ENCODE measurements around the gene ZNF594.
"Not testable (repeated sequence)": the region's sequence is repeated elsewhere in the genome, so short reads cannot be mapped to it uniquely, and the experiment has no call there.

ZNF594 gene

DNA sequence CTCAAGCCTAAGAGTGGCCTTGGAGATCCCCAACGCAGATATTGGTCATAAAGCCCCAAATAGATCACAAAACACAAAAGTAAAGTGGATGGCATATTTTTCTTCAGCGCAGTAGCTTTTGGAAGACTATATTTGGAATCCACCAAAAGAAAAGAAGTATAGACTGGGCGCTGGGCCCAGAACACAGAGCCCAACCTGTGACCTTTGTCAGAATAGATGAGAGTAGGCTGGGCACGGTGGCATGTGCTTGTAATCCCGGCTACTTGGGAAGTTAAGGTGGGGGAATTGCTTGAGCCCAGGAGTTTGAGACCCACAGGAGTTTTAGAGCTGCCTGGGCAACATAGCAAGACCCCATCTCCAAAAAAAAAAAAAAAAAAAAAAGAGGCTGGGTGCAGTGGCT lies 28.4 kb upstream of the ZNF594 start:
- no peaks in the 10 kb centered on the region for H3K36me3 ChIP-seq (ENCODE audit: control insufficient read depth, insufficient read depth, low read length)
- H3K4me3 ChIP-seq (ENCODE audit: low read length): no peak overlapping the region
- no peak overlapping the region for H3K9ac ChIP-seq (ENCODE audit: low read length)
- no peaks in the 10 kb centered on the region for H3K4me1 ChIP-seq (ENCODE audit: control insufficient read depth, insufficient read depth, low read length)
- H3K9me3 ChIP-seq (ENCODE audit: control insufficient read depth, low read length): no peaks in the 10 kb centered on the region
- H3K27me3 ChIP-seq (ENCODE audit: control insufficient read depth, insufficient read depth, low read length): no peaks in the 10 kb centered on the region

DNA sequence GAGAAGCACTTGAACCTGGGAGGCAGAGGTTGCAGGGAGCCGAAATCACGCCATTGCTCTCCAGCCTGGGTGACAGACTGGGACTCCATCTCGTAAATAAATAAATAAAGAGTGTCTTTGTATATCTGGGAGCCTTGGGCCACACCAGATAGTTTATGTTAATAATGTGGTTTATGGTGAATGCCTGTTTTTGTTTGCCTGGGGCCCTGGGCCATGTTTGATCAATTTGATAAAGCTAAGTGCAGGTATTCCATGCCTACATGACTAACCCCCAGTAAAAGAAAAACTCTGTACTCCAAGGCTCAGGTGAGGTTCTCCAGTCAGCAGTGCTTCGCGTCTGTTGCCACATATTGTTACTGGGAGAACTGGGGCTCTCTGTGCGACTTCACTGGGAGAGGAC lies 27.9 kb upstream of the ZNF594 start:
- no peaks in the 10 kb centered on the region for H3K27me3 ChIP-seq (ENCODE audit: control insufficient read depth, insufficient read depth, low read length)
- no peak overlapping the region for H3K9ac ChIP-seq (ENCODE audit: low read length)
- no peak overlapping the region for H3K4me3 ChIP-seq (ENCODE audit: low read length)
- no peaks in the 10 kb centered on the region for H3K4me1 ChIP-seq (ENCODE audit: control insufficient read depth, insufficient read depth, low read length)
- H3K36me3 ChIP-seq (ENCODE audit: control insufficient read depth, insufficient read depth, low read length): no peaks in the 10 kb centered on the region
- no peaks in the 10 kb centered on the region for H3K9me3 ChIP-seq (ENCODE audit: control insufficient read depth, low read length)

DNA sequence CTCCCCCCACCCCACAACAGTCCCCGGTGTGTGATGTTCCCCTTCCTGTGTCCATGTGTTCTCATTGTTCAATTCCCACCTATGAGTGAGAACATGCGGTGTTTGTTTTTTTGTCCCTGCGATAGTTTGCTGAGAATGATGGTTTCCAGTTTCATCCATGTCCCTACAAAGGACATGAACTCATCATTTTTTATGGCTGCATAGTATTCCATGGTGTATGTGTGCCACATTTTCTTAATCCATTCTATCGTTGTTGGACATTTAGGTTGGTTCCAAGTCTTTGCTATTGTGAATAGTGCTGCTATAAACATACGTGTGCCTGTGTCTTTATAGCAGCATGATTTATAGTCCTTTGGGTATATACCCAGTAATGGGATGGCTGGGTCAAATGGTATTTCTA lies 25.9 kb upstream of the ZNF594 start:
- not testable (repeated sequence) for H3K36me3 ChIP-seq (ENCODE audit: control insufficient read depth, insufficient read depth, low read length); H3K4me3 ChIP-seq (ENCODE audit: low read length); H3K4me1 ChIP-seq (ENCODE audit: control insufficient read depth, insufficient read depth, low read length)

DNA sequence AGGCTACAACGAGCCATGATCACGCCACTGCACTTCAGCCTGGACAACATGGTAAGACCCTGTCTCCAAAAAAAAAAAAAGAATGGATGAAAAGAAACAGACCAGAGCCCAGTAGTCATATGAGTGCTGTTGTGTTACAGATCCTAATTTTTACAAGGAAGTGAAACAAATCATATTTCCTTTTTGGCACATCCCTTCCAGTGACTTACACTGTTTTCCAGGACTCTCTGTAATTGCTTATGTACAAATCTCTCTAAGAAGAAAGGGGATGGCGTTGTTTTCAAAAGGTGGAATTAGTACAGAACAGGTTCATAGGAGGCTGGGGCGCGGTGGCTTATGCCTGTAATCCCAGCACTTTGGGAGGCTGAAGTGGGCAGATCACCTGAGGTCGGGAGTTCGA lies 19.8 kb upstream of the ZNF594 start:
- Histone ChIP-seq H3K4me1 (ENCODE audit: control insufficient read depth, insufficient read depth, low read length) (no peaks in the 10 kb centered on the region), H3K9me3 (ENCODE audit: control insufficient read depth, low read length) (no peaks in the 10 kb centered on the region), H3K9ac (ENCODE audit: low read length) (no peak overlapping the region), H3K27me3 (ENCODE audit: control insufficient read depth, insufficient read depth, low read length) (no peaks in the 10 kb centered on the region), H3K36me3 (ENCODE audit: control insufficient read depth, insufficient read depth, low read length) (no peaks in the 10 kb centered on the region), H3K4me3 (ENCODE audit: low read length) (no peak overlapping the region)

More for the DNA sequence above, 25.9 kb upstream of the ZNF594 start:
- not testable (repeated sequence) for H3K27me3 ChIP-seq (ENCODE audit: control insufficient read depth, insufficient read depth, low read length); H3K9ac ChIP-seq (ENCODE audit: low read length); H3K9me3 ChIP-seq (ENCODE audit: control insufficient read depth, low read length)

DNA sequence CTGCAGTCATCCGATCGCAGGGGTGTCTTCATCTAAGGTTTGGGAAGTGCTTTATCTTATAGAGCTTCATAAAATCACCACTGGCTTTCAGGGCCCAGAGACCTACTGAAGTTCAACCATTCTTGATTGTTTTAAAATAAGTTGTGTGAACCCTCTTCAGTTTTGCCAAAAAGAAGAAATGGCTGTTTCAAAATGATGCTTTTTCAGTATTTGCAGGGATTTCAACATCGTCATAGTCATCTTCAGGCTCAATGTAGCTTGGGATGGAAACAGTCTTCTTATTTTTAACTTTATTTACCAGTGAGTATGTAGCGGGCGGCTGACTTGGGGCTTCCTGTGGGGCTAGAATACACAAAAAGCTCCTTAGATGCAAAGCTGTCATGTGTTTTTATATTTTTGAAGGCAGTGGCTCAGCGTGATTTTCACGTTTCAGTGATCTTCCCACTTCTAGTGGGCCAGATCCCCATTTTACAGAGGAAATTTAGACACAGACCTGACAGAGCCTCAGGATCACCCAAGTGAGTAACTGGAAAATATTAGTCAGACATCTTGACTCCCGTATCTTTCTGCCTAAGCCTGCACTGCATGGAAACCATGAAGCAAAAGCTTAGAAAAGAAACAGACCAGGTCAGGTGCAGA lies 19.1 kb upstream of the ZNF594 start:
- Histone ChIP-seq H3K9me3 (ENCODE audit: control insufficient read depth, low read length) (no peaks in the 10 kb centered on the region), H3K27me3 (ENCODE audit: control insufficient read depth, insufficient read depth, low read length) (no peaks in the 10 kb centered on the region), H3K36me3 (ENCODE audit: control insufficient read depth, insufficient read depth, low read length) (no peaks in the 10 kb centered on the region), H3K4me3 (ENCODE audit: low read length) (no peak overlapping the region), H3K4me1 (ENCODE audit: control insufficient read depth, insufficient read depth, low read length) (no peaks in the 10 kb centered on the region), H3K9ac (ENCODE audit: low read length) (no peak overlapping the region)

DNA sequence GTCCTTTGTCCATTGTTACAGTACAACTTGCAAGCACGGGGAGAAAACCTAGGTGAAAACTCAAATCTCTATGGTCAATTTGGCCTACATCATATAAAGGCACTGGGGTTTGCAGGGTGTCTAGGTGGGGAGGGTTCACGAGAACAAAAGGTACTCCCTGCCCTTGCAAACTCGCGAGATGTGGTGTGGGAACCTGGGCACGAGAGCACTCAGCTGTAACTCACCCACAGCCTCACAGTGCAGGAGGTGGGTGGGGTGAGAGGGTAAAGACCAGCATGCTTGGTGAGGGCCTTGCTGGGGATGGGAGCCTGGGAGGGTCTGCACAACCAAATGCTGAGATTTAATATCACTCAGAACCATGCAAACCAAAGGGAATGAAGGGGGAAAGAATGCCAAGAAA lies 18.4 kb upstream of the ZNF594 start:
- Histone ChIP-seq H3K9me3 (ENCODE audit: control insufficient read depth, low read length) (no peaks in the 10 kb centered on the region), H3K4me3 (ENCODE audit: low read length) (no peak overlapping the region), H3K27me3 (ENCODE audit: control insufficient read depth, insufficient read depth, low read length) (no peaks in the 10 kb centered on the region), H3K9ac (ENCODE audit: low read length) (no peak overlapping the region), H3K4me1 (ENCODE audit: control insufficient read depth, insufficient read depth, low read length) (no peaks in the 10 kb centered on the region), H3K36me3 (ENCODE audit: control insufficient read depth, insufficient read depth, low read length) (no peaks in the 10 kb centered on the region)

DNA sequence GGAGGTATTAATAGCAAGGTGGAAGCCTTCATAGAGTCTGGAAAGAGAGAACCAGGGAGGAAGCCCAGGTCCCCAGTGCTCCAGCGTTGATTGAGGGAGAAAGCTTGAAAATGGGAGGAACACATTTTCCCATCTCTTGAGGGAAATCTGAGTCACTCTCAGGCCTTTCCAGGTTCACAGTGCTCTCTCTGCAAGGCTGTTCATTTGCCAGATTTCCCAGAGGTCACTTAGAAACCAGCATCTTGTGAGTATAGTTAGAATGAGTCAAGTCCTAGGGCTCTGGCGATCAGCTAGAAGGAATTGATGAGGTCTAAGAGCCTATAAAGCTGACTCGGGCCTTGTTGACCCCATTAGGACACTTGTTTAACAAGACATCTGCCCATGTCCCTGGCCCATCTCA lies 17.7 kb upstream of the ZNF594 start:
- no peaks in the 10 kb centered on the region for H3K9me3 ChIP-seq (ENCODE audit: control insufficient read depth, low read length)

DNA sequence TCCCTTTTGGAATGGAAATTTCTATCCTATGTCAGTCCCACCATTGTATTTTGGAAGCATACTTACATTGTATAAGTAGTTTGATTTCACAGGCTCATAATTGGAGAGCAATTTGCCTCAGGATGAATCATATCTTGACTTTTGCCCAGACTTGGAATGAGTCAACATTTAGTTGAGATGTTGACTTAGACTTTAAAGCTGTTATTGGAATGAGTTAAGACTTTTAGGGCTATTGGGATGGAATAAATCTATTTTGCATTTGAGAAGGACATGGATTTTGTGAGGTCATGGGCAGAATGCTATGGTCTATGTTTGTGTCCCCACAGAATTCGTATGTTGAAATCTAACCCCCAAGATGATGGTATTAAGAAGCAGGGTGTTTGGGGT lies 12.2 kb upstream of the ZNF594 start:
- peaks cover 12% of the 10 kb centered on the region for H3K4me1 ChIP-seq (ENCODE audit: control insufficient read depth, insufficient read depth, low read length)
- no peaks in the 10 kb centered on the region for H3K36me3 ChIP-seq (ENCODE audit: control insufficient read depth, insufficient read depth, low read length)
- no peaks in the 10 kb centered on the region for H3K9me3 ChIP-seq (ENCODE audit: control insufficient read depth, low read length)
- H3K4me3 ChIP-seq (ENCODE audit: low read length): no peak overlapping the region
- no peak overlapping the region for H3K9ac ChIP-seq (ENCODE audit: low read length)
- no peaks in the 10 kb centered on the region for H3K27me3 ChIP-seq (ENCODE audit: control insufficient read depth, insufficient read depth, low read length)

More for the DNA sequence above, 17.7 kb upstream of the ZNF594 start:
- Histone ChIP-seq H3K4me1 (ENCODE audit: control insufficient read depth, insufficient read depth, low read length) (no peaks in the 10 kb centered on the region), H3K27me3 (ENCODE audit: control insufficient read depth, insufficient read depth, low read length) (no peaks in the 10 kb centered on the region), H3K4me3 (ENCODE audit: low read length) (no peak overlapping the region), H3K36me3 (ENCODE audit: control insufficient read depth, insufficient read depth, low read length) (no peaks in the 10 kb centered on the region), H3K9ac (ENCODE audit: low read length) (no peak overlapping the region)

DNA sequence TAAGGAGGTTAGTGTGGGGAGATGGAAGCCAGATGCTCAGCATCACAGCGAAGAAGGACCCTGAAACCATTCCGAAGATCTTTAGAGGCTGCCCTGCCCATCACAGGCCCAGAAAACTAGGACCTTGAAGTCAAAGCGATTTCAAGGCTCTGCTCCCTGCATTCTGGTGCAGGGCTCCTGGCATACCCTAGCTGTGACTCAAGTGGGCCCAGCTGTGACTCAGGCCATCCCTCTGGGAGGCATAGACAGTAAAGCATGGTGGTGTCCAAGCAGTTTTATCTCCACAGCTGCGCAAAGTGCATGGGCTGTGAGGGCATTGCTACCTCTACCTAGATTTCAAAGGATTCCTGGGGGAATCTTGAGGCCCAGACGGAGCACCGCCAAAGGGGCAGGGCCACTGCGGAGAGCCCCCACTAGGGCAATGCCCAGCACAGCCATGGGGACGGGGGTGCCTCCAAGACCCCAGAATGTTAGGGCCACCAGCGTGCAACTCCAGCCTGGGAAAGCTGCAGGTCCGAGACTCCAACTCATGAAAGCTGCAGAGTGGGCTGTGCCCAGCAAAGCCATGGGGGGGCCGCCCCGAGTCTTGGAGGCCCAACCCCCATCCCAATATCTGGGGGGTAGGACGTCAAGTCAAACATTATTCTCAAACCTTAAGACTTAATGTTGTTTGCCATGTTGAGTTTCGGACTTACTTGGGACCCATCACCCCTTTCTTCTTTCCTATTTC lies 11.7 kb upstream of the ZNF594 start:
- no peak overlapping the region for H3K9ac ChIP-seq (ENCODE audit: low read length)
- H3K9me3 ChIP-seq (ENCODE audit: control insufficient read depth, low read length): no peaks in the 10 kb centered on the region

DNA sequence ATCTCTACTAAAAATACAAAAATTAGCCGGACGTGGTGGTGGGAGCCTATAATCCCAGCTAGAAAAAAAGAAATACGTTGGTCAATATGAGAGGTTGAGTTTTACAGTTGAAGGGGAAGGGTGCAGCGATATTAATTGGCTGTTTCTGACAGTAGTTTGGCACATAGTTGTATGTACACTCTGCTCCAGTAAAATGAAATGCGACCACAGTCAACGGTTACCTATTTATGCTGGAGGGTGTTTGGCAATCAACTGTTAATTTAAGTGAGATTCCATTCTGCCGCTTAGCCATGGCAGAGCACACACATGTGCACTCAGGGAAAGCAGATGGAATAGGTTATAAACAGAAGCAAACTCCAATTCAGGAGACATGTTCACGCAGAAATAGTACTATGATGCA lies 9.3 kb upstream of the ZNF594 start:
- no peaks in the 10 kb centered on the region for H3K27me3 ChIP-seq (ENCODE audit: control insufficient read depth, insufficient read depth, low read length)
- no peaks in the 10 kb centered on the region for H3K9me3 ChIP-seq (ENCODE audit: control insufficient read depth, low read length)
- H3K4me3 ChIP-seq (ENCODE audit: low read length): no peak overlapping the region
- no peak overlapping the region for H3K9ac ChIP-seq (ENCODE audit: low read length)
- no peaks in the 10 kb centered on the region for H3K36me3 ChIP-seq (ENCODE audit: control insufficient read depth, insufficient read depth, low read length)
- peaks cover 14% of the 10 kb centered on the region for H3K4me1 ChIP-seq (ENCODE audit: control insufficient read depth, insufficient read depth, low read length)

More for the DNA sequence above, 11.7 kb upstream of the ZNF594 start:
- Histone ChIP-seq H3K36me3 (ENCODE audit: control insufficient read depth, insufficient read depth, low read length) (no peaks in the 10 kb centered on the region), H3K4me1 (ENCODE audit: control insufficient read depth, insufficient read depth, low read length) (peaks cover 12% of the 10 kb centered on the region), H3K4me3 (ENCODE audit: low read length) (no peak overlapping the region), H3K27me3 (ENCODE audit: control insufficient read depth, insufficient read depth, low read length) (no peaks in the 10 kb centered on the region)

DNA sequence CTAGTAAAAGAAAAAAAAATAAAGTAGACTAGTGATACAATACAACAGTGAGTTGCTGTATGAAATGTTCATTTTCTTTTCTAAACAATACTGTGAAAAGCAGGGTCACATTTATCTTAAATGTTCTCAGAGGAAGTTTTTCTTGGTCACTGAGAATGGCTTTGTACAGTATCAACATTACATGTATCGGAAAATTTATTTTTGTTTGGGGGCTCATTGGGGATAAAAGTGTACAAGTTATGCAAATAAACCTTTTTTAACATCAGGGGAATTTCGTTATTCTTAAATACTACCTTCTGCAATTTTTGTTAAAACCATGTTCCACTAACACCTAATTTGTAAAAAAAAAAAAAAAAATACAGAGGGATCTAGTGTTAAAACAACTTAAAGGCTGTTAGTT lies 8.7 kb upstream of the ZNF594 start:
- no peaks in the 10 kb centered on the region for H3K9me3 ChIP-seq (ENCODE audit: control insufficient read depth, low read length)
- peaks cover 19% of the 10 kb centered on the region for H3K4me1 ChIP-seq (ENCODE audit: control insufficient read depth, insufficient read depth, low read length)
- H3K27me3 ChIP-seq (ENCODE audit: control insufficient read depth, insufficient read depth, low read length): no peaks in the 10 kb centered on the region
- H3K9ac ChIP-seq (ENCODE audit: low read length): no peak overlapping the region
- H3K4me3 ChIP-seq (ENCODE audit: low read length): no peak overlapping the region
- no peaks in the 10 kb centered on the region for H3K36me3 ChIP-seq (ENCODE audit: control insufficient read depth, insufficient read depth, low read length)

DNA sequence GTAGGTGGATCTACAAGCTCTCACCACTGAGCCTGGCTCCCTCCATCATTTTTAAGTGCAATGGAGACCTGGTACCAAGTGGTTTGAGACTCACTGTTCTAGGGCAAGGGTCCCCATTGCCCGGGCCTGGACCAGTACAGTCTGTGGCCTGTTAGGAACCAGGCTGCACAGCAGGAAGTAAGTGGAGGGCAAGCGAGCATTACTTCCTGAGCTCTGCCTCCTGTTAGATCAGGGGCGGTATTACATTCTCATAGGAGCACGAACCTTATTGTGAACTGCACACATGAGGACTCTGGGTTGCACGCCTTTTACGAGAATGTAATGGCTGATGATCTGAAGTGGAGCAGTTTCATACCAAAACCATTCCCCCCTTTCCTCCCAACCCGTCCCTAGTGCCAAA lies 6.8 kb upstream of the ZNF594 start:
- H3K9ac ChIP-seq (ENCODE audit: low read length): no peak overlapping the region

More for the DNA sequence above, 6.8 kb upstream of the ZNF594 start:
- Histone ChIP-seq H3K4me1 (ENCODE audit: control insufficient read depth, insufficient read depth, low read length) (peaks cover 11% of the 10 kb centered on the region), H3K27me3 (ENCODE audit: control insufficient read depth, insufficient read depth, low read length) (no peaks in the 10 kb centered on the region), H3K36me3 (ENCODE audit: control insufficient read depth, insufficient read depth, low read length) (no peaks in the 10 kb centered on the region), H3K4me3 (ENCODE audit: low read length) (no peak overlapping the region), H3K9me3 (ENCODE audit: control insufficient read depth, low read length) (no peaks in the 10 kb centered on the region)

All from mucosa of stomach (tissue), 1 donor.